Keratinocyte (primary cell): Measurements from ENCODE around the gene CD160. TPM values are rescaled to one million over a fixed set of nuclear protein-coding genes. Genes with fewer than 3 reads are reported as not detected.

Experiments
- DNase-seq: peaks from one replicate; pipeline ENCODE4 v3.0.0-alpha.2; 2011; ENCODE audit warnings: low read depth, missing footprints, low spot score
- FAIRE-seq: peaks from 2 replicates; lab custom pipeline; 2011; peaks lifted over from hg19 to GRCh38; lab: Jason Lieb, UNC
- H2AFZ ChIP-seq: 2 replicates; pipeline ENCODE4 v1.6.0; 2012; ENCODE audit warnings: low read length, control low read depth, inconsistent platforms; ENCODE audit not compliant: control insufficient read depth
- H3K27ac ChIP-seq: 2 replicates; pipeline ENCODE4 v1.5.1; 2011; ENCODE audit warnings: low read length; ENCODE audit not compliant: control insufficient read depth, insufficient read depth
- H3K27me3 ChIP-seq: 3 replicates; pipeline ENCODE4 v1.6.0; 2011; ENCODE audit warnings: low read length; ENCODE audit not compliant: control insufficient read depth, insufficient read depth; ENCODE audit errors: extremely low read depth
- H3K36me3 ChIP-seq, 2 experiments: 2 replicates in 1 of 2; 3 replicates in 1 of 2; pipeline ENCODE4 v1.5.1; 2011; ENCODE audit warnings: low read length in 2 of 2, mild to moderate bottlenecking in 1 of 2; ENCODE audit not compliant: control insufficient read depth in 2 of 2, insufficient read depth in 2 of 2; ENCODE audit errors: extremely low read depth in 1 of 2
- H3K4me1 ChIP-seq: 3 replicates; pipeline ENCODE4 v1.5.1; 2011; ENCODE audit warnings: low read length; ENCODE audit not compliant: control insufficient read depth, insufficient read depth; ENCODE audit errors: extremely low read depth
- H3K4me2 ChIP-seq: 3 replicates; pipeline ENCODE4 v1.6.0; 2011; ENCODE audit warnings: low read depth, low read length; ENCODE audit not compliant: control insufficient read depth, insufficient read depth; ENCODE audit errors: extremely low read depth
- H3K4me3 ChIP-seq, 3 experiments: fragments of 200-600 bp in 1 of 3; sonication (generic) in 1 of 3; 2 replicates in 2 of 3; 3 replicates in 1 of 3; pipeline ENCODE4 v1.5.1; 2011 to 2016; ENCODE audit warnings: low read length in 3 of 3, mild to moderate bottlenecking in 3 of 3, control low read depth in 2 of 3, inconsistent platforms in 1 of 3, low read depth in 1 of 3, mixed read lengths in 1 of 3, mixed run types in 1 of 3, moderate library complexity in 1 of 3; ENCODE audit not compliant: control insufficient read depth in 2 of 3, insufficient read depth in 2 of 3; ENCODE audit errors: extremely low read depth in 1 of 3
- H3K79me2 ChIP-seq: 2 replicates; pipeline ENCODE4 v1.6.0; 2012; ENCODE audit warnings: low read length; ENCODE audit not compliant: control insufficient read depth, insufficient read depth
- H3K9ac ChIP-seq: 3 replicates; pipeline ENCODE4 v1.6.0; 2011; ENCODE audit warnings: low read length; ENCODE audit not compliant: control insufficient read depth, insufficient read depth; ENCODE audit errors: extremely low read depth
- H3K9me1 ChIP-seq: 3 replicates; pipeline ENCODE4 v1.6.0; 2011; ENCODE audit warnings: low read length; ENCODE audit not compliant: control insufficient read depth, insufficient read depth; ENCODE audit errors: extremely low read depth
- H3K9me3 ChIP-seq: 2 replicates; pipeline ENCODE4 v1.5.1; 2012; ENCODE audit warnings: low read depth, low read length; ENCODE audit not compliant: control insufficient read depth
- H4K20me1 ChIP-seq: 3 replicates; pipeline ENCODE4 v1.6.0; 2011; ENCODE audit warnings: low read length; ENCODE audit not compliant: control insufficient read depth, insufficient read depth; ENCODE audit errors: extremely low read depth
- CTCF ChIP-seq, 3 experiments: IDR thresholded peaks in 1 of 3; conservative IDR thresholded peaks in 1 of 3; optimal IDR thresholded peaks in 1 of 3; 2 replicates in 2 of 3; 3 replicates in 1 of 3; pipeline versions ENCODE3 to v1.5.1; 2011; ENCODE audit warnings: low read length in 3 of 3, mild to moderate bottlenecking in 3 of 3, moderate library complexity in 2 of 3, control low read depth in 1 of 3, inconsistent platforms in 1 of 3; ENCODE audit not compliant: insufficient read depth in 2 of 3; ENCODE audit errors: extremely low read depth in 1 of 3
- EZH2 ChIP-seq: IDR thresholded peaks from one replicate; pipeline ENCODE4 v1.6.1; 2012; ENCODE audit warnings: inconsistent platforms, mild to moderate bottlenecking, low read length, moderate library complexity
- dilution Hi-C: fragments of 300-500 bp; cut with MboI; formaldehyde crosslinking; loops from one replicate; pipeline ENCODE4 v1.7.0; 2020; ENCODE audit warnings: low sequenced_read_pairs; ENCODE audit not compliant: extremely low pct_ligation_motif_present
- polyA plus RNA-seq, 5 experiments: library from polyadenylated mRNA; depleted of rRNA in 3 of 5; stranded (reverse) in 3 of 5; stranded (forward) in 1 of 5; unstranded in 1 of 5; fragments of >200 nt; gene quantifications; 1 replicate in 1 of 5; 2 replicates in 3 of 5; 3 replicates in 1 of 5; pipeline versions ENCODE4 v1.2.1 to v1.2.3, GENCODE V29; 2011 to 2012; ENCODE audit warnings: missing spikeins in 2 of 5, low read depth in 1 of 5, low replicate concordance in 1 of 5

The CD160 gene
- polyA plus RNA-seq, 1 donor (not counting 4 experiments of a cell fraction or from before 2014, with no cell fraction given), result not detected

GRCh38 chr1:145747398-145748247 lies 28.3 kb downstream of the CD160 start:
- Histone ChIP-seq H3K27ac (no peak overlapping the region), H3K79me2 (no peaks in the 10 kb centered on the region), H3K9me3 (no peaks in the 10 kb centered on the region), H3K4me2 (no peak overlapping the region), H3K27me3 (no peaks in the 10 kb centered on the region), H3K9me1 (peaks cover 4% of the 10 kb centered on the region), H3K9ac (no peak overlapping the region), H3K4me1 (peaks cover 11% of the 10 kb centered on the region), H3K4me3 (no peak overlapping the region), H2AFZ (no peak overlapping the region), H4K20me1 (no peaks in the 10 kb centered on the region), H3K36me3 (peaks cover 12 to 13% of the 10 kb centered on the region in 2 experiments)
- DNase-seq, result no peak
- no peak for FAIRE-seq
- dilution Hi-C loops, result no loop called here
- TF ChIP-seq CTCF (optimal IDR thresholded peaks at IDR 0.05 in 1 of 3, IDR thresholded peaks at IDR 0.05 in 1 of 3, conservative IDR thresholded peaks at IDR 0.05 in 1 of 3; ENCODE audit: extremely low read depth in 1 of 3, insufficient read depth in 2 of 3, low read length in 3 of 3) (no peak), EZH2 (no peak)

DNA sequence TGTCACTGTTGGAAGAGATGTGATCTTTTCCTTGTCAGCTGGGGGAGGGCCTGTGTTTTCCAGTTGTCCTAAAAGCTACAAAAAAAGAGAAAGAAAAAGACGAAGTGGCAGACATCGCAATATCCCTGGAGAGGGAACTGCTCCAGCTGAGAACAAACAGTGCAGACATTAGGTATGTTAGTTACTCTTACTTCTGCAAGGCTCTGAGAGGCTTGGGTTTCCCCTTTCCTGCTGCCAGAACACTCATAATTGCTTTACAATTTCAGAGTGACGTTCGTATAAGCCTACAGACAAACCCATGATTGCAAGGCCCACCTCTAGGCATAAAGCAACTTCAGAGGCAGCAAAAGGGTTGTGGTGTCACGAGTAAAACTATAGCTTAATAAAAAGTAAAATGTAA lies 31.1 kb downstream of the CD160 start:
- Histone ChIP-seq H4K20me1 (no peaks in the 10 kb centered on the region), H3K27me3 (no peaks in the 10 kb centered on the region), H3K9me3 (no peaks in the 10 kb centered on the region), H3K4me2 (no peak overlapping the region), H3K4me1 (peaks cover 11% of the 10 kb centered on the region), H3K79me2 (no peaks in the 10 kb centered on the region), H3K9ac (no peak overlapping the region), H3K27ac (no peak overlapping the region), H3K36me3 (peaks cover 7 to 10% of the 10 kb centered on the region in 2 experiments), H2AFZ (no peak overlapping the region), H3K9me1 (peaks cover 4% of the 10 kb centered on the region), H3K4me3 (no peak overlapping the region)
- FAIRE-seq (peak; percentile 43), DNase-seq (no peak)
- TF ChIP-seq CTCF (optimal IDR thresholded peaks at IDR 0.05 in 1 of 3, IDR thresholded peaks at IDR 0.05 in 1 of 3, conservative IDR thresholded peaks at IDR 0.05 in 1 of 3; ENCODE audit: extremely low read depth in 1 of 3, insufficient read depth in 2 of 3, low read length in 3 of 3) (no peak), EZH2 (no peak)
- dilution Hi-C loops, result no loop called here
